Measurements from ENCODE around the gene ALOX5AP. TPM values are rescaled to one million over a fixed set of nuclear protein-coding genes. Genes with fewer than 3 reads are reported as not detected.

ALOX5AP gene
- total RNA-seq, 1 donor from 2014 or later = 7.2 TPM

DNA sequence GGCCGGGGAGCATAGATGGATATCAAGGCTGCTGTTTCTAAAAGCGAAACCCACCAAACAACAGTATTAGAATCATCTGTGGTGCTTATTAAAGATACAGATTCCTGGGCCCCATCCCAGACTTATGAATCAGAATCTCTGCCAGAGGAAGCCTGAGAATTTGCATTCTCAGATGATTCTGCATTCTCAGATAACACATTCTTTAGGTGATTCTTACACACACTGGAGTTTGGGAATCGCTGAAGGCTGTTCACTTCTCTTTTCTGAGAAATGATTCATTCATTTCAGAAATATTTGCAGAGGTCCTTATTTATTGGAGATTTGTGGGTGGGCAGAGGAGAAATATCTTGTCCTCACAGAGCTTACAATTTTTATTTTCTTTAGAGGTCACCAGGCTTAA lies 24.4 kb downstream of the ALOX5AP start:
- Histone ChIP-seq H3K4me1 (peaks cover 11% of the 10 kb centered on the region), H3K9me3 (replicated peaks) (no peaks in the 10 kb centered on the region), H3K36me3 (no peaks in the 10 kb centered on the region), H3K4me3 (no peak overlapping the region), H3K27me3 (ENCODE audit: low read depth) (peaks cover 12% of the 10 kb centered on the region), H3K27ac (replicated peaks) (no peak overlapping the region)
- intact Hi-C loops (cut with micrococcal nuclease) = no loop called here
- TF ChIP-seq, protein P1, sequence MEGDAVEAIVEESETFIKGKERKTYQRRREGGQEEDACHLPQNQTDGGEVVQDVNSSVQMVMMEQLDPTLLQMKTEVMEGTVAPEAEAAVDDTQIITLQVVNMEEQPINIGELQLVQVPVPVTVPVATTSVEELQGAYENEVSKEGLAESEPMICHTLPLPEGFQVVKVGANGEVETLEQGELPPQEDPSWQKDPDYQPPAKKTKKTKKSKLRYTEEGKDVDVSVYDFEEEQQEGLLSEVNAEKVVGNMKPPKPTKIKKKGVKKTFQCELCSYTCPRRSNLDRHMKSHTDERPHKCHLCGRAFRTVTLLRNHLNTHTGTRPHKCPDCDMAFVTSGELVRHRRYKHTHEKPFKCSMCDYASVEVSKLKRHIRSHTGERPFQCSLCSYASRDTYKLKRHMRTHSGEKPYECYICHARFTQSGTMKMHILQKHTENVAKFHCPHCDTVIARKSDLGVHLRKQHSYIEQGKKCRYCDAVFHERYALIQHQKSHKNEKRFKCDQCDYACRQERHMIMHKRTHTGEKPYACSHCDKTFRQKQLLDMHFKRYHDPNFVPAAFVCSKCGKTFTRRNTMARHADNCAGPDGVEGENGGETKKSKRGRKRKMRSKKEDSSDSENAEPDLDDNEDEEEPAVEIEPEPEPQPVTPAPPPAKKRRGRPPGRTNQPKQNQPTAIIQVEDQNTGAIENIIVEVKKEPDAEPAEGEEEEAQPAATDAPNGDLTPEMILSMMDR (IDR thresholded peaks at IDR 0.05; ENCODE audit: borderline replicate concordance) = no peak
- no peak for DNase-seq

DNA sequence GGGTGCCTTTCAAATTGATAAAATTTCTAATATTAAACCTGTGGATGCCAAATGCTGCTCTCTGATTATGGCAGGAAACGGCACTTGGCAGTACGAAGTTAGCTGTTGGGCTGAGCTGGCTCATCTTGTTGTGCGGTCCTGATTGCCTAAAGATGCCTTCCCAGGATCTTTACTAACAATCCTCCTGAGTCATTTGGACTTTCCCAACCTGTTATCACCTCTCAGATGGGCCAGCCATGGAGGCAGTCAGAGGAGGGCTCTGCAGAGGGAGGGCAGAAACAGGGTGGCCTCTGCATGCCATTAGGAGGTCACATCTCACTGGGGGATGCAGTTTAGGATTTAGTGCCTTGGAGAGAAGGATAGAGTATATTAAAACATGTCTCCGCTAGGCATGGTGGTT lies 27.3 kb downstream of the ALOX5AP start:
- intact Hi-C loops (cut with micrococcal nuclease) = no loop called here
- Histone ChIP-seq H3K4me3 (no peak overlapping the region), H3K27ac (replicated peaks) (no peak overlapping the region), H3K27me3 (ENCODE audit: low read depth) (no peaks in the 10 kb centered on the region), H3K4me1 (peaks cover 2% of the 10 kb centered on the region), H3K9me3 (replicated peaks) (no peaks in the 10 kb centered on the region), H3K36me3 (no peaks in the 10 kb centered on the region)
- no peak for DNase-seq
- TF ChIP-seq, protein P1 (IDR thresholded peaks at IDR 0.05; ENCODE audit: borderline replicate concordance) = no peak

DNA sequence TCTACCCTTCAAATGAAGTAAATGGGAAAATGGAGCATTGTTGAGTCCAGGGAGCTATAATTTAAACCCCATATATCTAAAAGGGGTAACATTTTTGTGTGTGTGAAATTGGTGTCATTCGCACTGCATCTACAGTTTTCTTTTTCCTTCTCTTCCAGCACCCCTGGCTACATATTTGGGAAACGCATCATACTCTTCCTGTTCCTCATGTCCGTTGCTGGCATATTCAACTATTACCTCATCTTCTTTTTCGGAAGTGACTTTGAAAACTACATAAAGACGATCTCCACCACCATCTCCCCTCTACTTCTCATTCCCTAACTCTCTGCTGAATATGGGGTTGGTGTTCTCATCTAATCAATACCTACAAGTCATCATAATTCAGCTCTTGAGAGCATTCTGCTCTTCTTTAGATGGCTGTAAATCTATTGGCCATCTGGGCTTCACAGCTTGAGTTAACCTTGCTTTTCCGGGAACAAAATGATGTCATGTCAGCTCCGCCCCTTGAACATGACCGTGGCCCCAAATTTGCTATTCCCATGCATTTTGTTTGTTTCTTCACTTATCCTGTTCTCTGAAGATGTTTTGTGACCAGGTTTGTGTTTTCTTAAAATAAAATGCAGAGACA lies 28.6 kb downstream of the ALOX5AP start:
- Histone ChIP-seq H3K36me3 (no peaks in the 10 kb centered on the region), H3K4me3 (no peak overlapping the region), H3K4me1 (no peaks in the 10 kb centered on the region), H3K27me3 (ENCODE audit: low read depth) (no peaks in the 10 kb centered on the region), H3K9me3 (replicated peaks) (no peaks in the 10 kb centered on the region), H3K27ac (replicated peaks) (no peak overlapping the region)
- TF ChIP-seq, protein P1 (IDR thresholded peaks at IDR 0.05; ENCODE audit: borderline replicate concordance) = no peak
- intact Hi-C loops (cut with micrococcal nuclease) = no loop called here
- DNase-seq = no peak

DNA sequence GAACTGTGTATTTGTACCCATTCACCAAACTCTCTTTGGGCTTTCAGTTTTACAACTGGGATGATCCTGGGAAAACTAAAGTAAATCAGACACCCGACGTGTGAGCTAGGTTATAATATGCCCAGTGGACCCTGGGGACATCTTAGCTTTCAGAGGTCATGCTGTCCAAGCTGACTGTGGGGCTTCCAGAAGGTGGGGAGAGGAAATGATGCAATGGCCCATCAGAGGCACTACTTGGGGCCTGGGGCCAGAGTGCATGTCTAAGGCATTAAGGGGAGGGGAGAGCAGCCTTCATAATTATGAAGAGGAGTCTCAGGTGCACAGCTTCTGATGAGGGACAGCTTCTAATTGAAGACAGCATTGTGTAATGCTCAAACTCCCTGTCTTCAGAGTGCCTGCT lies 30.9 kb downstream of the ALOX5AP start:
- no peak for DNase-seq
- no peak overlapping the region for H3K4me3 ChIP-seq
- no peaks in the 10 kb centered on the region for H3K9me3 ChIP-seq (replicated peaks)
- no peak overlapping the region for H3K27ac ChIP-seq (replicated peaks)
- no peaks in the 10 kb centered on the region for H3K36me3 ChIP-seq
- H3K4me1 ChIP-seq = no peaks in the 10 kb centered on the region
- H3K27me3 ChIP-seq (ENCODE audit: low read depth) = no peaks in the 10 kb centered on the region
- intact Hi-C loops (cut with micrococcal nuclease) = no loop called here
- TF ChIP-seq, protein P1 (IDR thresholded peaks at IDR 0.05; ENCODE audit: borderline replicate concordance) = no peak

DNA sequence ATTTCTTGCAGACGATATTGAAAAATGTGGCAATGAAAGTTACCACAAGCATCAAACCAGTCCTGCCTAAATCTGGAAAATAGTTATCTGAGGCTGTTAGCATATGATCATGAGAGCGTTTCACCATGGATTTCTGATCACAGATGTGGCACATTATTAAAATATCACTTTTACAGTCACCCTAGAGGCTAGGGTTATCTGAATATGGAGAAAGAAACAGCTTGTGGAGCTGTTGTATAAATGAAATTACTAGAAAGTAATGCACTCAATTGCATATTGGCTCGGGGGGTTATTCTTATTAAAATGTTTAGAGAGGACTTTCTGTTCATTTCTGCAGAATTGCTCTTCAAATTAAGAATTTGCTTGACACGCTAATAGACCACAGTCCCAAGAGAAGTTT lies 35.6 kb downstream of the ALOX5AP start:
- intact Hi-C loops (cut with micrococcal nuclease) = no loop called here

More for the DNA sequence above, 35.6 kb downstream of the ALOX5AP start:
- TF ChIP-seq, protein P1 (IDR thresholded peaks at IDR 0.05; ENCODE audit: borderline replicate concordance) = no peak
- Histone ChIP-seq H3K27ac (replicated peaks) (no peak overlapping the region), H3K4me1 (no peaks in the 10 kb centered on the region), H3K27me3 (ENCODE audit: low read depth) (no peaks in the 10 kb centered on the region), H3K9me3 (replicated peaks) (no peaks in the 10 kb centered on the region), H3K4me3 (no peak overlapping the region), H3K36me3 (no peaks in the 10 kb centered on the region)
- DNase-seq = no peak
